GM12878 (cell line): ENCODE data around the gene SMAD4. TPM values are rescaled to one million over a fixed set of nuclear protein-coding genes. Genes with fewer than 3 reads are reported as not detected.

Experiments used
- ATAC-seq: fragments of 200-7000 bp; cut with Tn5 transposase; 3 replicates; pipeline ENCODE4 v1.9.1; 2020; ENCODE audit warnings: mild to moderate bottlenecking, moderate library complexity
- BruUV-seq: library from RNA; stranded (reverse); fragments of 400-500 nt; replicated peaks from 2 replicates; lab custom pipeline; 2021; lab: Mats Ljungman, UMichigan
- CTCF ChIA-PET: fragments of 300-600 bp; sonication (Branson Sonifier 250); formaldehyde crosslinking; extraction: SDS; loops from one replicate; lab custom pipeline; 2021; ENCODE audit warnings: inconsistent platforms; lab: Yijun Ruan, JAX
- POLR2A ChIA-PET: fragments of 350-600 bp; formaldehyde crosslinking; extraction: SDS; loops from one replicate; lab custom pipeline; 2021; ENCODE audit warnings: inconsistent platforms; lab: Charles Lee
- RAD21 ChIA-PET: fragments of 300-600 bp; sonication (Branson Sonifier 250); formaldehyde crosslinking; loops from one replicate; lab custom pipeline; 2023; ENCODE audit warnings: antibody characterized with exemption; ENCODE audit not compliant: unreplicated experiment; lab: Charles Lee
- SMC1A ChIA-PET: fragments of 300-600 bp; sonication (Branson Sonifier 250); formaldehyde crosslinking; loops from one replicate; lab custom pipeline; 2023; ENCODE audit not compliant: unreplicated experiment, uncharacterized antibody; lab: Charles Lee
- DNase-seq: peaks from one replicate; pipeline ENCODE4 v3.0.0-alpha.2; 2011; ENCODE audit warnings: low read depth, low spot score
- FAIRE-seq: peaks from 3 replicates; lab custom pipeline; 2011; peaks lifted over from hg19 to GRCh38; lab: Jason Lieb, UNC
- H2AFZ ChIP-seq: 2 replicates; pipeline ENCODE4 v1.6.0; 2011; ENCODE audit warnings: low read depth, low read length, control low read depth; ENCODE audit not compliant: control insufficient read depth
- H3K27ac ChIP-seq: 2 replicates; pipeline ENCODE4 v1.5.1; 2011; ENCODE audit warnings: control low read depth; ENCODE audit not compliant: control insufficient read depth, insufficient read depth
- H3K27me3 ChIP-seq, 2 experiments: replicated peaks in 1 of 2; 2 replicates each; pipeline versions ENCODE4 v1.6.0 to v1.6.1; 2011; ENCODE audit warnings: low read length in 1 of 2; ENCODE audit not compliant: control insufficient read depth in 2 of 2, insufficient read depth in 2 of 2
- H3K36me3 ChIP-seq, 2 experiments: 2 replicates each; pipeline ENCODE4 v1.5.1; 2011; ENCODE audit warnings: low read length in 1 of 2; ENCODE audit not compliant: control insufficient read depth in 2 of 2, insufficient read depth in 2 of 2
- H3K4me1 ChIP-seq: 2 replicates; pipeline ENCODE4 v1.6.1; 2011; ENCODE audit warnings: mild to moderate bottlenecking, low read length, moderate library complexity, mixed read lengths; ENCODE audit not compliant: control insufficient read depth, insufficient read depth
- H3K4me2 ChIP-seq: 2 replicates; pipeline ENCODE4 v1.6.0; 2011; ENCODE audit warnings: control low read depth; ENCODE audit not compliant: control insufficient read depth, insufficient read depth
- H3K4me3 ChIP-seq: fragments of 200-600 bp; sonication (generic); 2 replicates; pipeline ENCODE4 v1.5.1; 2016
- H3K79me2 ChIP-seq: 2 replicates; pipeline ENCODE4 v1.6.0; 2011; ENCODE audit warnings: low read length; ENCODE audit not compliant: control insufficient read depth, insufficient read depth
- H3K9ac ChIP-seq: 2 replicates; pipeline ENCODE4 v1.8.0; 2011; ENCODE audit warnings: low read length, control low read depth, mixed read lengths; ENCODE audit not compliant: control insufficient read depth, insufficient read depth
- H3K9me3 ChIP-seq: replicated peaks from 3 replicates; pipeline ENCODE4 v1.5.1; 2011; ENCODE audit warnings: mild to moderate bottlenecking, low read length; ENCODE audit not compliant: control insufficient read depth, insufficient read depth
- H4K20me1 ChIP-seq: 2 replicates; pipeline ENCODE4 v1.6.0; 2011; ENCODE audit not compliant: control insufficient read depth, insufficient read depth
- BACH1 ChIP-seq: fragments of 450-650 bp; IDR thresholded peaks from 2 replicates; pipeline ENCODE4 v1.6.1; 2017; ENCODE audit warnings: mild to moderate bottlenecking, borderline replicate concordance
- BHLHE40 ChIP-seq, 2 experiments: fragments of 450-650 bp in 1 of 2; IDR thresholded peaks; 2 replicates each; pipeline ENCODE4 v1.6.1; 2011 to 2017; ENCODE audit warnings: low read depth in 2 of 2, borderline replicate concordance in 1 of 2, improper control_type of control experiment in 1 of 2, low read length in 1 of 2, mild to moderate bottlenecking in 1 of 2
- NR2F1 ChIP-seq: fragments of 450-650 bp; conservative IDR thresholded peaks from 2 replicates; pipeline ENCODE4 v1.6.1; 2017; ENCODE audit warnings: mild to moderate bottlenecking
- WGBS: methylation state at CpG from one replicate; pipeline ENCODE4 v1.1.6; 2016; ENCODE audit warnings: low lambda C conversion rate; ENCODE audit not compliant: insufficient replicate concordance, insufficient coverage; ENCODE audit errors: missing lambda C conversion rate; 5-methylcytosine and 5-hydroxymethylcytosine counted together
- in situ Hi-C: fragments of 300-500 bp; cut with MboI; formaldehyde crosslinking; loops from 9 replicates; pipeline ENCODE4 v1.14.3; 2018; ENCODE audit warnings: mixed read lengths
- intact Hi-C: fragments of 100-400 bp; cut with micrococcal nuclease; formaldehyde crosslinking; loops from one replicate; pipeline ENCODE4 v1.14.2; 2022; ENCODE audit not compliant: unreplicated experiment
- polyA plus RNA-seq, 11 experiments: library from polyadenylated mRNA; depleted of rRNA in 4 of 11; unstranded in 6 of 11; stranded (reverse) in 5 of 11; fragments of >200 nt; fragmentation: Nextera tagmentation in 4 of 11; fragmentation: Illumina TruSeq in 1 of 11; extraction: Ambion mirVana in 4 of 11; extraction: Trizol in 1 of 11; gene quantifications; 1 replicate in 1 of 11; 2 replicates in 10 of 11; pipeline versions ENCODE4 v1.2.1 to v1.2.3, GENCODE V29; 2011 to 2016; ENCODE audit warnings: inconsistent platforms in 2 of 11, missing spikeins in 2 of 11, low read depth in 1 of 11
- total RNA-seq, 4 experiments: library from RNA; depleted of rRNA in 3 of 4; stranded (reverse); fragments of >200 nt in 3 of 4; fragmentation: Illumina TruSeq in 1 of 4; extraction: Trizol in 1 of 4; gene quantifications; 2 replicates each; pipeline versions ENCODE4 v1.2.1 to v1.2.3, GENCODE V29; 2013 to 2021
- TF ChIP-seq, protein P1 (sequence below): fragments of 450-650 bp; IDR thresholded peaks from 2 replicates; pipeline ENCODE4 v1.6.1; 2018; ENCODE audit warnings: borderline replicate concordance, mild to moderate bottlenecking; ENCODE audit not compliant: partially characterized antibody

SMAD4 gene
- total and polyA plus RNA-seq, 10 of the 15 experiments (the other 5 are each of a cell fraction or from before 2014, with no cell fraction given): 9.6 to 99.9 (median 37.5) TPM

DNA sequence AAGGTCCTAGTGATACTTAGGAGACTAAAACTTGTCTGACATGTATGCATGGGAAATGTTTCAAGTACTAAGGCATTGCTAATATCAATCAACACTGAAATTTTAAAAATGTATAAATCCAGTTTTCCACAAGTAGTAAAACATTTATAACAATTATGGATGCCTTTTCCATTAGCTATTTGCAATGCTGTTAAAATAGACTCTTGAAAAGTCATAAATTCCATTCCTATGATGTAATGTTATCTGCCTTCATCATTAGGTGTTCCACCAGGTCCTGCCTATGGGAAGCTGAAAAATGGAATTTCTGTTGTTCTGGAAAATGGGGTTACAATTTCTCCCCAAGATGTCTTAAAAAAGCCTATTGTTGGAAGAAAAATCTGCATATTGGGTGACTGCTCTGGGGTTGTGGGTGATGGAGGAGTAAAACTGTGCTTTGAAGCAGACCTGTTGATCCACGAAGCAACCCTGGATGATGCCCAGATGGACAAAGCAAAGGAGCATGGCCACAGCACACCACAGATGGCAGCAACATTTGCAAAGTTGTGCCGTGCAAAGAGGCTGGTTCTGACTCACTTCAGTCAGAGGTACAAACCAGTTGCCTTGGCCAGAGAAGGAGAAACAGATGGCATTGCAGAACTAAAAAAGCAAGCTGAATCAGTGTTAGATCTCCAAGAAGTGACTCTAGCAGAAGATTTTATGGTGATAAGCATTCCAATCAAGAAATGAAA, 43.5 kb upstream of the SMAD4 start:
- 0 out of 2 replicates have a peak, but pooled peaks cover 2% of the 10 kb centered on the region for H4K20me1 ChIP-seq
- ATAC-seq (no peak), FAIRE-seq (no peak), DNase-seq (no peak)
- ChIA-PET RAD21 (no interaction called here), SMC1A (no interaction called here), POLR2A (no interaction called here), CTCF (interaction anchor here (1.0 kb wide), 1 partner anchor 65 kb away, joined by 3 read pairs; no protein-coding TSS in a partner anchor)
- in situ Hi-C loops (no loop called here), intact Hi-C loops (no loop called here)
- H3K27ac ChIP-seq: no peak overlapping the region
- H3K36me3 ChIP-seq: peaks cover 0 to 2% of the 10 kb centered on the region in 2 experiments; a peak in 1 of 4 replicates
- TF ChIP-seq BHLHE40 (IDR thresholded peaks at IDR 0.05; ENCODE audit: borderline replicate concordance in 1 of 2, low read depth in 2 of 2, low read length in 1 of 2): no peak
- TF ChIP-seq, protein P1, sequence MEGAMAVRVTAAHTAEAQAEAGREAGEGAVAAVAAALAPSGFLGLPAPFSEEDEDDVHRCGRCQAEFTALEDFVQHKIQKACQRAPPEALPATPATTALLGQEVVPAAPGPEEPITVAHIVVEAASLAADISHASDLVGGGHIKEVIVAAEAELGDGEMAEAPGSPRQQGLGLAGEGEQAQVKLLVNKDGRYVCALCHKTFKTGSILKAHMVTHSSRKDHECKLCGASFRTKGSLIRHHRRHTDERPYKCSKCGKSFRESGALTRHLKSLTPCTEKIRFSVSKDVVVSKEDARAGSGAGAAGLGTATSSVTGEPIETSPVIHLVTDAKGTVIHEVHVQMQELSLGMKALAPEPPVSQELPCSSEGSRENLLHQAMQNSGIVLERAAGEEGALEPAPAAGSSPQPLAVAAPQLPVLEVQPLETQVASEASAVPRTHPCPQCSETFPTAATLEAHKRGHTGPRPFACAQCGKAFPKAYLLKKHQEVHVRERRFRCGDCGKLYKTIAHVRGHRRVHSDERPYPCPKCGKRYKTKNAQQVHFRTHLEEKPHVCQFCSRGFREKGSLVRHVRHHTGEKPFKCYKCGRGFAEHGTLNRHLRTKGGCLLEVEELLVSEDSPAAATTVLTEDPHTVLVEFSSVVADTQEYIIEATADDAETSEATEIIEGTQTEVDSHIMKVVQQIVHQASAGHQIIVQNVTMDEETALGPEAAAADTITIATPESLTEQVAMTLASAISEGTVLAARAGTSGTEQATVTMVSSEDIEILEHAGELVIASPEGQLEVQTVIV: no peak
- no peak for TF ChIP-seq BACH1
- no peak for TF ChIP-seq NR2F1
- WGBS: 76% methylated on average over 2 of the region's 2 CpGs
- no peak overlapping the region for H3K4me2 ChIP-seq
- H3K9ac ChIP-seq: no peak overlapping the region
- no peaks in the 10 kb centered on the region for H3K79me2 ChIP-seq
- H3K4me1 ChIP-seq: no peaks in the 10 kb centered on the region
- H3K4me3 ChIP-seq: no peak overlapping the region
- no peaks in the 10 kb centered on the region for H3K9me3 ChIP-seq
- no peak overlapping the region for H2AFZ ChIP-seq
- no TSS peak for BruUV-seq
- no peaks in the 10 kb centered on the region for H3K27me3 ChIP-seq
